IPS-11a (cell line): ENCODE data around the gene RBM48.
"Not testable (repeated sequence)": the region's sequence is repeated elsewhere in the genome, so short reads cannot be mapped to it uniquely, and the experiment has no call there.

Experiments used
- H3K4me3 ChIP-seq: one replicate; pipeline ENCODE4 v1.5.1; 2013; ENCODE audit warnings: low read depth, low read length, control low read depth

Gene RBM48

DNA sequence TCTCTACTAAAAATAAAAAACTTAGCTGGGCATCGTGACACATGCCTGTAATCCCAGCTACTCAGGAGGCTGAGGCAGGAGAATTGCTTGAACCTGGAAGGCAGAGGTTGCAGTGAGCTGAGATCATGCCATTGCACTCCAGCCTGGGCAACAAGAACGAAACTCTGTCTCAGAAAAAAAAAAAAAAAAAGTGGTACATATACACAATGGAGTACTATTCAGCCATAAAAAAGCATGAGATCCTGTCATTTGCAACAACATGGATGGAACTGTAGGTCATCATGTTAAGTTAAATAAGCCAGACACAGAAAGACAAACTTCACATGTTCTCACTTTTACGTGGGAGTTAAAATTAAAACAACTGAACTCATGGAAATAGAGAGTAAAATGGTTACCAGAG is 14.9 kb downstream of the RBM48 start:
- H3K4me3 ChIP-seq = not testable (repeated sequence)

DNA sequence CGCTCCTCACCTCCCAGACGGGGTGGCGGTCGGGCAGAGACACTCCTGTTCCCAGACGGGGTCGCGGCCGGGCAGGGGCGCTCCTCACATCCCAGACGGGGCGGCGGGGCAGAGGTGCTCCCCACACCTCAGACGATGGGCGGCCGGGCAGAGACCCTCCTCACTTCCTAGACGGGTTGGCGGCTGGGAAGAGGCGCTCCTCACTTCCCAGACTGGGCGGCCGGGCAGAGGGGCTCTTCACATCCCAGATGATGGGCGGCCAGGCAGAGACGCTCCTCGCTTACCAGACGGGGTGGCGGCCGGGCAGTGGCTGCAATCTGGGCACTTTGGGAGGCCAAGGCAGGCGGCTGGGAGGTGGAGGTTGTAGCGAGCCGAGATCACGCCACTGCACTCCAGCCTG is 16.5 kb downstream of the RBM48 start:
- not testable (repeated sequence) for H3K4me3 ChIP-seq

- H3K4me3 ChIP-seq = no peak overlapping the region
Observed at GRCh38 chr7:92546856-92547497, 18.4 kb downstream of the RBM48 start.

DNA sequence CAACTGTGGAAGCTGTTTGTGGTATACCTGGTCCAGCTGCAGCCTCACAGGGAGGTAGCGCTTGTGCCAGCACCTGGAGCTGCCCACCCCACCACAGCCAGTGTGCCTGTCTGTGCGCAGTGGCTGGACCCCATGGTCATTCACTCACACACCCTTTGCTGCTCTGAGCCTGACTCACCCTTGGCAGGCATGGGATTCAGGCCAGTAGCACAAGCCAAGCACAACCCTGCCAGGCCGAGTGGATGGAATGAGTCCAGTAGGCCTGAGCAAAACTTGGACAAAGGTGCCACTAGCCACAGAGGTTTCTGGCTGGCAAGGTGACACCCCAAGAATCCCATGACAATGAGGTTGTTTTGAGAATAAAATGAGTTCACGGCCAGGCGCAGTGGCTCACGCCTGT is 19.0 kb downstream of the RBM48 start:
- no peak overlapping the region for H3K4me3 ChIP-seq

- no peak overlapping the region for H3K4me3 ChIP-seq
Observed at GRCh38 chr7:92550194-92550593, 21.6 kb downstream of the RBM48 start.

- H3K4me3 ChIP-seq = no peak overlapping the region
Observed at GRCh38 chr7:92557249-92557648, 28.7 kb downstream of the RBM48 start.

DNA sequence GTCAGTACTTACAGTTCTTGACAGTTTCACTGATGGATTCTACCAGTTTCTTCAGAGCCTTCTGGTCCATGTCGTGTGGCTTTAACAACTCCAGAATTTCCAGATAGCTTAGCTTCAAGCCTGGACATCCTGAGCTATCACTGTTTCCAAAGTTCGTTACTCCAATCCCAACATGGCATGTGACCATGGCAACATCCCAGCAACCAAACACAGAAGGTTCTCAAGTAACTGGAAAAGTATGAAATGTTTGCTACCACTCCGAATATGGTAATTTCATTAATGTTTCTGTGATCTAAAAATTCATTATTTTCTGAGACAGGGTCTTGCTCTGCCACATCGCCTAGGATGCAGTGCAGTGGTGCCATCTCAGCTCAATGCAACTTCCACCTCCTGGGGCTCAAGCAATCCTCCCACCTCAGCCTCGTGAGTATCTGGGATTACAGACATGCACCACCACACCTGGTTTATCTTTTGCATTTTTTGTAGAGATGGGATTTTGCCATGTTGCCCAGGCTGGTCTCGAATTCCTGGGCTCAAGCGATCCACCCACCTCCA is 29.3 kb downstream of the RBM48 start:
- H3K4me3 ChIP-seq = no peak overlapping the region

GRCh38 chr7:92560602-92561001 is 32.0 kb downstream of the RBM48 start:
- no peak overlapping the region for H3K4me3 ChIP-seq

DNA sequence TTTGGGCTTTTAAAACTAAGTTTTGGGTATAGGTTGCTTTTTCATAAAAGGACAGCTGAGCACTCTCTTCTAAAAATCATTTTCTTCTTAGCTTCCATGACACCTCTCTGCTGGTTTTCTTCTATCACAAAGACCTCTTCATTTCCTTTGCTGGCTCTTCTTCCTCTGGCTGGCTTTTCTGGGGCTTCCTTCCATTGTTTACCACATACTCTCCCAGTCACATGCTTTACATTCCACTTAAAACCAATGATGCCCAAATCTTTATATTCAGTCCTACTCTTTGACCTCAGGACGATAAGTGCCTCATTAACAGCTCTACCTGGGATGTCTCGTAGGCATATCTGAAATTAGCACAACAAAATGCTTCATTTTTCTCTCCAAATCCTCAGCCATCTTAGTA is 34.8 kb downstream of the RBM48 start:
- no peak overlapping the region for H3K4me3 ChIP-seq

DNA sequence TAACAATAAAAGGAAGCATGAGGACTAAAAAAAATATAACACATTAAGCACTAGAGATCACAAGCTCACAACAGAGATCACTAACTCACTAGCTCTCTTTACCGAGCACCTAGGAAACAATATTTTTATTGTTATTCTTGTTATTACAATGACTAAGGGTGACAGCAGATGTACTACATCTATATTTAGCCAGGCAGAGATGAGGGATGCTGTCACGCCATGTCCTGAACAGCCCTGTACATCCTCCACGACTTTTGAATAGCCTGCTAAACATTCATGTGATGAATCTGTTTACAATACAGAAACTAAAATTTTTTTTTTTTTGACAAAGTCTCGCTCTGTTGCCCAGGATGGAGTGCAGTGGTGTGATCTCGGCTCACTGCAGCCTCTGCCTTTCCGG is 38.9 kb downstream of the RBM48 start:
- no peak overlapping the region for H3K4me3 ChIP-seq

DNA sequence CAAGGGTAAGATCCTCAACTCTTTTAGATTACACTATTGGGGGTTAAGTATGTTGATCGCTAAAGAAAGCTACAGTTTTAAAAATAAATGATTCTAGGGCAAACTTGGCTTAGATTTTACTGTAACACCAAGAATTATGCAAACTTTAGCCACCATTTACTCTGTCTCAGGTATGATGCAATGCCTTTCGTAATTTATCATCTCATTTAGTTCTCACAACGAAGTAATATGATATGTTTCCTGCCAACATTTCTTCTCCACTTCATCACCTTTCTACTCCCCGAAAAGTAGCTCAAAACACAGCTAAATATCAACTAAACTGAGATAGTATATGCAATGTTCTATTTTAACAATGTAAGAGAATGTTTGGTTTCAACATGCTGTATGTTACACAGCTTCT is 40.5 kb downstream of the RBM48 start:
- no peak overlapping the region for H3K4me3 ChIP-seq

- H3K4me3 ChIP-seq = no peak overlapping the region
Observed at GRCh38 chr7:92576296-92576695, 47.7 kb downstream of the RBM48 start.

DNA sequence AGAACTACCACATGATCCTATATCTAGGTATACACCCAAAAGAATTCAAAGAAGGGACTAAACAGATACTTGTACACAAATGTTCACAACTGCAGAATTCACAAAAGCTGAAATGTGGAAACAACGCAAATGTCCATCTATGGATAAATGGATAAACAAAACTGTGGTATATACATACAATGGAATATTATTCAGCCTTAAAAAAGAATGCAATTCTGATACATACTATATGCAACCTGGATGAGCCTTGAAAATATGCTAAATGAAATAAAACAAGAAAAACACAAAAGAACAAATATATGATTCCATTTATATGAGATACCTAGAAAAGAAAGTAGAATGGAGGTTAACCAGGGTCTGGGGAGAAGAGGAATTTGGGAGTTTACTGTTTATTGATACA is 54.4 kb downstream of the RBM48 start:
- no peak overlapping the region for H3K4me3 ChIP-seq

DNA sequence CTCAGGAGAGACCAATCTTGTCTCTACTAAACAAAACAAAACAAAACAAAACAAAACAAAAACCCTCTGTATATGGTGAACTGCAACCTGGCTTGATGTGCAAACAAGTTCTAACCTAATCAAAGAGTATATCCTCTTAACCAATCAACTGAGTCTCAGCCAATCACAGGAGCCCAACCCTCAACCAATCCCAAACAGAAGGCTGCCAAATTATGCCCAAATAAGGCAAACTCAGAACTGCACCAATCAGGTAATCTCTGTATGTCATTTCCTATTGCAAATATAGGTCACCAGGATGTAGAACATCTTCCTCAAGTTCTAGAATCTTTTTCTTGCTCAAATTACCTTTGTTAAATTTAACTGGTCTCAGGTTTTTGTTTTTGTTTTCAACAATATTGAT is 56.4 kb downstream of the RBM48 start:
- no peak overlapping the region for H3K4me3 ChIP-seq

GRCh38 chr7:92586403-92586802 is 57.8 kb downstream of the RBM48 start:
- no peak overlapping the region for H3K4me3 ChIP-seq

DNA sequence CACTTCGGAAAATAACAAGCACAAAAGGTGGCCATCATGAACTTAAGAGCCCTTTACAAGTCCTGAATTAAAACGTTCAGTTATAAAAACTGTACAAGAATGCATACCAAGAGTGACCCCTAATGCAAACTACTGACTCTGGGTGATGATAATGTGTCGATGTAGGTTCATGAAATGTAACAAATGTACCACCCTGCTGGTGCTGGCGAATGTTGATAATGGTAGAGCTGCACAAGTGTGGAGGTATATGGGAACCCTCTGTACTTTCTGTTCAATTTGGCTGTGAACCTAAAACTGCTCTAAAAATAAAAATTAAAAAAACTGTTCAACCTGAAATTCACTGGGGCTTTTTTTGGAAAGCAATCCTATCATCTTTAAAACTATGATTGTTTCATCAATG is 58.2 kb downstream of the RBM48 start:
- no peak overlapping the region for H3K4me3 ChIP-seq
